NB4 (cell line): ENCODE results near the gene SLC26A2.

ENCODE experiments used
- DNase-seq: peaks from one replicate; pipeline ENCODE4 v3.0.0; 2010; ENCODE audit warnings: low read depth
- H3K4me3 ChIP-seq: one replicate; pipeline ENCODE4 v1.5.1; 2011; ENCODE audit warnings: mild to moderate bottlenecking, low read depth, low read length, moderate library complexity
- CTCF ChIP-seq: IDR thresholded peaks from one replicate; pipeline ENCODE4 v1.5.1; 2012; ENCODE audit warnings: low read depth, low read length
- MAX ChIP-seq: IDR thresholded peaks from 2 replicates; pipeline ENCODE4 v1.6.1; 2011; ENCODE audit warnings: low read depth, low read length
- MYC ChIP-seq: IDR thresholded peaks from 2 replicates; pipeline ENCODE4 v1.6.1; 2011; ENCODE audit warnings: low read depth, low read length
- POLR2A ChIP-seq: IDR thresholded peaks from 2 replicates; pipeline ENCODE4 v1.6.1; 2011; ENCODE audit warnings: mild to moderate bottlenecking; ENCODE audit not compliant: insufficient read length; ENCODE audit errors: extremely low read depth

Gene SLC26A2

GRCh38 chr5:149916334-149917072 lies 44.1 kb upstream of the SLC26A2 start:
- no peak for TF ChIP-seq MYC
- no peak for TF ChIP-seq CTCF
- no peak for TF ChIP-seq POLR2A
- no peak for TF ChIP-seq MAX
- DNase-seq: no peak
- H3K4me3 ChIP-seq: no peak overlapping the region

GRCh38 chr5:149917073-149917676 lies 43.4 kb upstream of the SLC26A2 start:
- TF ChIP-seq CTCF (no peak), MAX (no peak), POLR2A (no peak), MYC (no peak)
- H3K4me3 ChIP-seq: no peak overlapping the region
- no peak for DNase-seq

GRCh38 chr5:149921597-149921996 lies 39.0 kb upstream of the SLC26A2 start:
- no peak for DNase-seq
- TF ChIP-seq CTCF: no peak
- TF ChIP-seq POLR2A: no peak
- TF ChIP-seq MAX: no peak
- no peak for TF ChIP-seq MYC

GRCh38 chr5:149922950-149923349 lies 37.6 kb upstream of the SLC26A2 start:
- no peak for DNase-seq
- no peak for TF ChIP-seq MAX
- TF ChIP-seq CTCF: no peak
- TF ChIP-seq MYC: no peak
- no peak for TF ChIP-seq POLR2A
- H3K4me3 ChIP-seq: no peak overlapping the region

More at GRCh38 chr5:149921597-149921996, 39.0 kb upstream of the SLC26A2 start:
- no peak overlapping the region for H3K4me3 ChIP-seq

GRCh38 chr5:149924486-149924885 lies 36.1 kb upstream of the SLC26A2 start:
- TF ChIP-seq MYC (no peak), MAX (no peak), POLR2A (no peak), CTCF (no peak)
- no peak overlapping the region for H3K4me3 ChIP-seq
- DNase-seq: no peak
